OCI-LY3 (cell line): ENCODE results near the gene MAGEB5.

Experiments used
- H2AFZ ChIP-seq: fragments of 200-600, 300-600 bp; shearing (Covaris generic); 2 replicates; pipeline ENCODE4 v1.6.0; 2014; ENCODE audit warnings: antibody characterized with exemption, low read depth, low read length
- H3K27ac ChIP-seq: fragments of 200-600, 300-600 bp; sonication (generic); 2 replicates; pipeline ENCODE4 v1.5.1; 2014; ENCODE audit warnings: mild to moderate bottlenecking, low read length, moderate library complexity, mixed read lengths
- H3K27me3 ChIP-seq: fragments of 200-600, 300-600 bp; sonication (generic); 2 replicates; pipeline ENCODE4 v1.6.1; 2014; ENCODE audit warnings: low read depth, low read length, mixed read lengths
- H3K36me3 ChIP-seq: fragments of 200-600, 300-600 bp; sonication (generic); replicated peaks from 2 replicates; pipeline ENCODE3; 2014; ENCODE audit warnings: low read depth, low read length, mixed read lengths
- H3K4me1 ChIP-seq: fragments of 300-600, 200-600 bp; sonication (generic); 2 replicates; pipeline ENCODE4 v1.6.1; 2014; ENCODE audit warnings: low read length, mixed read lengths
- H3K4me2 ChIP-seq: fragments of 200-600, 300-600 bp; sonication (generic); 2 replicates; pipeline ENCODE4 v1.6.1; 2014; ENCODE audit warnings: low read length, mixed read lengths
- H3K4me3 ChIP-seq: fragments of 300-600, 200-600 bp; sonication (generic); 2 replicates; pipeline ENCODE4 v1.5.1; 2014; ENCODE audit warnings: antibody characterized with exemption, mild to moderate bottlenecking, low read length, moderate library complexity
- H3K79me2 ChIP-seq: fragments of 300-600, 200-600 bp; shearing (Covaris generic); 2 replicates; pipeline ENCODE4 v1.6.1; 2014; ENCODE audit warnings: mild to moderate bottlenecking, low read length, mixed read lengths
- H3K9ac ChIP-seq: fragments of 300-600, 200-600 bp; shearing (Covaris generic); 2 replicates; pipeline ENCODE4 v1.6.0; 2014; ENCODE audit warnings: mild to moderate bottlenecking, low read length, moderate library complexity
- H3K9me3 ChIP-seq: fragments of 200-600, 300-600 bp; shearing (Covaris generic); 2 replicates; pipeline ENCODE4 v1.6.1; 2014; ENCODE audit warnings: low read length, mixed read lengths; ENCODE audit not compliant: insufficient read depth
- H4K20me1 ChIP-seq: fragments of 200-600, 300-600 bp; sonication (generic); 2 replicates; pipeline ENCODE4 v1.6.1; 2016; ENCODE audit warnings: low read length, mixed read lengths; ENCODE audit not compliant: insufficient read depth
- CTCF ChIP-seq: fragments of 200-600, 300-600 bp; sonication (generic); IDR thresholded peaks from 2 replicates; pipeline ENCODE4 v1.5.1; 2014; ENCODE audit warnings: antibody characterized with exemption, low read length, low read depth
- EZH2phosphoT487 ChIP-seq: fragments of 200-600 bp; shearing (Covaris generic); IDR thresholded peaks from 2 replicates; pipeline ENCODE4 v1.6.1; 2018; ENCODE audit warnings: antibody characterized with exemption, mixed run types, low read depth

The MAGEB5 gene

GRCh38 chrX:26208012-26208411, 8.0 kb upstream of the MAGEB5 start:
- no peaks in the 10 kb centered on the region for H3K27me3 ChIP-seq
- no peak overlapping the region for H3K4me2 ChIP-seq
- H3K79me2 ChIP-seq, result no peaks in the 10 kb centered on the region
- no peaks in the 10 kb centered on the region for H3K36me3 ChIP-seq
- H3K27ac ChIP-seq, result no peak overlapping the region
- H2AFZ ChIP-seq, result no peak overlapping the region
- H3K9ac ChIP-seq, result no peak overlapping the region
- TF ChIP-seq CTCF (no peak), EZH2phosphoT487 (no peak)
- no peaks in the 10 kb centered on the region for H3K4me1 ChIP-seq
- H3K4me3 ChIP-seq, result no peak overlapping the region
- no peaks in the 10 kb centered on the region for H4K20me1 ChIP-seq
- no peaks in the 10 kb centered on the region for H3K9me3 ChIP-seq

DNA sequence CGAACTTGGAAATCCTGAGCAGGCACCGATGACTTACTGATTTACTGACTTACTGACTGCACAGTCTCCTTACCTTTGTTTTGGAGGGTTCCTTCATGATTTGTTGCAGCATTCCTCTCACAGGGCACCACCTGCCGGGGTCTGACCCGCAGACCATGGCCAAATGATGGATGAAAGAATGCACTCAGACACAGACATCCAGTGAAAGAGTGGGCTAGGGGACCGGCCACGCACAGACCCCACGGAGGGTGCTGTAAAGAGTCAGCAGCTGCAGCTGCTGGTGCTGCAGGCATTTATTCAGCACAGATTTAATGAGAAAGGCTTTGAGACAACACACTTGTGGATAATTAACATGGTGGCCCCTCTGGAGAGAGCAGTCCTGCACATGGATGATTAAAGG, 3.4 kb downstream of the MAGEB5 start:
- H2AFZ ChIP-seq, result no peak overlapping the region
- no peak overlapping the region for H3K4me3 ChIP-seq
- H3K4me2 ChIP-seq, result no peak overlapping the region
- no peaks in the 10 kb centered on the region for H4K20me1 ChIP-seq
- H3K4me1 ChIP-seq, result no peaks in the 10 kb centered on the region
- no peak overlapping the region for H3K9ac ChIP-seq
- no peaks in the 10 kb centered on the region for H3K9me3 ChIP-seq
- no peak for TF ChIP-seq CTCF
- no peak for TF ChIP-seq EZH2phosphoT487
- no peaks in the 10 kb centered on the region for H3K27me3 ChIP-seq
- H3K27ac ChIP-seq, result no peak overlapping the region
- H3K36me3 ChIP-seq, result no peaks in the 10 kb centered on the region
- H3K79me2 ChIP-seq, result no peaks in the 10 kb centered on the region

DNA sequence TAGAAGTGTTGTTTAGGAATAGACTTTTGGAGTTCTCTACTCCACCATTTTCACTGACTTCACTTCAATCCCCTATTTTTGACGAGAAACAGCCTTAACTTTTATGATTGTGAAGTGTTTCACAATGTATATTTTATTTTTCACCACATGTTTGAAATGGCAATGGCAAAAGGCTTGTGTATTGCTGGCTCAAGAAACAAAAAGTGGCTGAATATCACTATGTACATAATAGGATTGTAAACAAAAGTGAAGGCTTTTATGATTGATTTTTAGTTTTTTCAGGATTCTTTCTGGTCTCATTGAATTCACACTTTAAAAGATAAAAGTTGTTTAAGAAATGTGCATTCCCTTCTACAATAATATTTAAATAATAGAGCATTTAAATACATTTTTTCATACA, 18.2 kb downstream of the MAGEB5 start:
- Histone ChIP-seq H3K27ac (no peak overlapping the region), H3K4me1 (no peaks in the 10 kb centered on the region), H3K9me3 (no peaks in the 10 kb centered on the region), H3K4me3 (no peak overlapping the region), H2AFZ (no peak overlapping the region), H4K20me1 (no peaks in the 10 kb centered on the region), H3K36me3 (no peaks in the 10 kb centered on the region), H3K79me2 (no peaks in the 10 kb centered on the region), H3K27me3 (no peaks in the 10 kb centered on the region), H3K9ac (no peak overlapping the region), H3K4me2 (no peak overlapping the region)
- TF ChIP-seq EZH2phosphoT487 (no peak), CTCF (no peak)

DNA sequence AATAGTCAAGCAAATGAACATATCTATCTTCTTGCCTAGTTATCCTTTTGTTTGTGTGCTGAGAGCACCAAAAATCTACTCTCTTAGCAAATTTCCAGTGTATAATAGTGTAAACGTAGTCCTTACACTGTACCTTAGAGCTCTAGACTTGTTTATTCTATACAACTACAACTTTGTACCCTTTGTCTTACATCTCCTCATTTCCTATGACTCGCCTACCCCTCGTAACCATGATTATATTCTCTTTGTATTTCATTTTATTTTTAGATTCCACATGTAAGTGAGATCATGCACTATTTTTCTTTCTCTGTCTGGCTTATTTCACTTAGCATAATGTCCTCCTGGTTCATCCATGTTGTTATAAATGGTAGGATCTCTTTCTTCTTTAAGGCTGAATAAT, 37.6 kb downstream of the MAGEB5 start:
- no peak overlapping the region for H3K27ac ChIP-seq
- H3K9me3 ChIP-seq, result no peaks in the 10 kb centered on the region
- no peaks in the 10 kb centered on the region for H3K27me3 ChIP-seq
- no peak overlapping the region for H3K4me3 ChIP-seq
- H4K20me1 ChIP-seq, result no peaks in the 10 kb centered on the region
- no peaks in the 10 kb centered on the region for H3K79me2 ChIP-seq
- H3K4me2 ChIP-seq, result no peak overlapping the region
- H3K4me1 ChIP-seq, result peaks cover 9% of the 10 kb centered on the region
- H3K36me3 ChIP-seq, result no peaks in the 10 kb centered on the region
- H3K9ac ChIP-seq, result no peak overlapping the region
- H2AFZ ChIP-seq, result no peak overlapping the region
- no peak for TF ChIP-seq EZH2phosphoT487
- TF ChIP-seq CTCF, result no peak
